Measurements from ENCODE around the gene ETV5.

The ETV5 gene

GRCh38 chr3:186057594-186057993, 51.3 kb downstream of the ETV5 start:
- H3K9me3 ChIP-seq (replicated peaks; ENCODE audit: low read length), result no peaks in the 10 kb centered on the region
- H3K9ac ChIP-seq (ENCODE audit: low read depth, low read length), result no peak overlapping the region
- no peak overlapping the region for H3K4me3 ChIP-seq (ENCODE audit: low read length)
- no peaks in the 10 kb centered on the region for H3K27me3 ChIP-seq (ENCODE audit: control insufficient read depth, insufficient read depth, low read length)
- H3K4me2 ChIP-seq (ENCODE audit: low read length), result no peak overlapping the region
- H3K36me3 ChIP-seq (ENCODE audit: insufficient read depth, low read length), result peaks cover 42% of the 10 kb centered on the region
- peaks cover 14% of the 10 kb centered on the region for H3K4me1 ChIP-seq (ENCODE audit: control insufficient read depth, insufficient read depth, low read length)

DNA sequence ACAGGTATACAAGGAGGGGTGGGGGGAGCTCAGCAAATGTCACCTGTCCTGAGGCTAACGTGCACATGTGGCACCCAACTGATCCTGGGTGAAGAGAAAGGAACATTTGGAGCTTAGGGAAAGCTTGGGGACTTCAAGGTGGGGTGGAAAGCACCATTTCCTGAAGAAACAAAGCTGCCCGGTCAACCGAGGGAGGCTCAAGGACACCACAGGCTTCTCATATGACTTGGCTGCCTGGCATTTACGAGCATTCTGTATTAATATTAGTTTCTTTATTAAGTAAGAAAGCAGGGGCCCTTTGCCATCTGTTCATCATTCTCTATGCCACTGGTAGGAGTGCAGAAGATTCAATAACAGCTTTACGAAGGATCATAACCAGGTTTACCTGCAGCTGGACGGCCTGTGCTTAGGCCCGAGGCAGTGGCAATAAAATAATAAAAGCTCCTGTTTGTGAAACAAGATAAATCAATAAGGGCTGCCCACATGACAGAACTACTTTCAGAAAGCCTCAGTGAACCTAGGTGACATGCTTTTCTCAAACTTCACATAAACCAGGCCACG, 54.0 kb downstream of the ETV5 start:
- peaks cover 52% of the 10 kb centered on the region for H3K36me3 ChIP-seq (ENCODE audit: insufficient read depth, low read length)
- no peak overlapping the region for H3K4me3 ChIP-seq (ENCODE audit: low read length)
- H3K4me1 ChIP-seq (ENCODE audit: control insufficient read depth, insufficient read depth, low read length), result peaks cover 14% of the 10 kb centered on the region
- no peaks in the 10 kb centered on the region for H3K9me3 ChIP-seq (replicated peaks; ENCODE audit: low read length)
- no peak overlapping the region for H3K9ac ChIP-seq (ENCODE audit: low read depth, low read length)
- H3K4me2 ChIP-seq (ENCODE audit: low read length), result no peak overlapping the region
- no peaks in the 10 kb centered on the region for H3K27me3 ChIP-seq (ENCODE audit: control insufficient read depth, insufficient read depth, low read length)

- H3K36me3 ChIP-seq (ENCODE audit: insufficient read depth, low read length), result peaks cover 53% of the 10 kb centered on the region
- H3K4me2 ChIP-seq (ENCODE audit: low read length), result no peak overlapping the region
- H3K4me1 ChIP-seq (ENCODE audit: control insufficient read depth, insufficient read depth, low read length), result peaks cover 14% of the 10 kb centered on the region
- H3K9me3 ChIP-seq (replicated peaks; ENCODE audit: low read length), result no peaks in the 10 kb centered on the region
- no peak overlapping the region for H3K9ac ChIP-seq (ENCODE audit: low read depth, low read length)
- no peak overlapping the region for H3K4me3 ChIP-seq (ENCODE audit: low read length)
- H3K27me3 ChIP-seq (ENCODE audit: control insufficient read depth, insufficient read depth, low read length), result no peaks in the 10 kb centered on the region
Measured at GRCh38 chr3:186053954-186054791, 54.7 kb downstream of the ETV5 start.

DNA sequence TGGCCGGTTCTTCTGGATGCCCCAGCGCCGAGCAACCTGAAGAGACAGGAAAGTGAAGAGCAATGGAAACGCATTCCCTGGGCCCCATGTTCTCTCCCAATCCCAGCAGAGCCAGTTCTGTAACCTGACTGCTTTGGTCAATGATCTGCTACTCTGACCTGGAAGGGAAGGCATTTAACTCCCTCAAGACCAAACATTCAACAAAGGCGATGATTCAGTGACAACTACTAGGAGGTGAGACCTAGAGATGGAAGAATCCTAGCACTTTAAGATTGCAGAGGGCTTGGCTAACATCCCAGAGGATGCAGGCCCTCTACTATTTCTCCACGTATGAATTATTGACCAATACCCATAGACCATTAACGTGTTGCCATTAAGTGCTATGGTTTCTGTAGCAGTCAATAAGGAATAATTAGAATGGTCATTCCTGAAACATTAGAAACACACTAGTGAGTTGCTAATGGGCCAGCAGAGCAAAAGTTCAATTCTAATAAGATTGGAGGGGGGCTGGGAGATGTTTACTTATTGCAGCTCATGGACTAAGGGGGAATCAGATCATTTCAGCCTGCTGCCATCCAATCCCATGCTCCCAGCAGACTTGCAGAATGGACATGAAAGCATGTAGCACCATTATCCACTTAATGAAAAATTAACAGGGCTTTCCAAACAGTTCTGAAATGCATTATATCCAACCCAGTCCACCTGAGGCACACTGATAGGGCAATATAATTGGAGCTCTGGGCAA, 56.6 kb downstream of the ETV5 start:
- Histone ChIP-seq H3K27me3 (ENCODE audit: control insufficient read depth, insufficient read depth, low read length) (no peaks in the 10 kb centered on the region), H3K9ac (ENCODE audit: low read depth, low read length) (no peak overlapping the region), H3K9me3 (replicated peaks; ENCODE audit: low read length) (no peaks in the 10 kb centered on the region), H3K4me1 (ENCODE audit: control insufficient read depth, insufficient read depth, low read length) (peaks cover 7% of the 10 kb centered on the region), H3K36me3 (ENCODE audit: insufficient read depth, low read length) (peaks cover 64% of the 10 kb centered on the region), H3K4me2 (ENCODE audit: low read length) (no peak overlapping the region), H3K4me3 (ENCODE audit: low read length) (no peak overlapping the region)

DNA sequence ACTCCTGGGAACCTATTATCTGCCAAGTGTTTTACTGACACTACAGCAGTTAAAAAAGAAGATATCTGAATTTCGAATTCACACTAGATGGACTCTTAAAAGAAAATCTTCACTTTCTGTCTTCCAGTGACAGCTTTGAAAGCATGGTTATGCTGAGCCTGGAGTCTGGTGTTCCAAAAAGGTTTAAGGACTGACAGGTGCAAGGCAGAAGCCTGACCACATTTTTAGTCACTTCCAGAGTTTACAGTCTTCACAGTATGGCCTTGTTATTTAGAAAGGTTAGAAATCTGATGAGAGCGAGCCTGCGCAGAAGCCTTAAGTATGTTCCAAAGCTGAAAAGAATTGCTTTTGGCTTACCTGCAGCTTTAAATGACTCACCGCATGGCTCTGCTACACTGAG, 59.9 kb downstream of the ETV5 start:
- peaks cover 65% of the 10 kb centered on the region for H3K36me3 ChIP-seq (ENCODE audit: insufficient read depth, low read length)
- no peak overlapping the region for H3K4me3 ChIP-seq (ENCODE audit: low read length)
- H3K27me3 ChIP-seq (ENCODE audit: control insufficient read depth, insufficient read depth, low read length), result no peaks in the 10 kb centered on the region
- no peak overlapping the region for H3K4me2 ChIP-seq (ENCODE audit: low read length)
- H3K4me1 ChIP-seq (ENCODE audit: control insufficient read depth, insufficient read depth, low read length), result no peaks in the 10 kb centered on the region
- H3K9ac ChIP-seq (ENCODE audit: low read depth, low read length), result no peak overlapping the region
- H3K9me3 ChIP-seq (replicated peaks; ENCODE audit: low read length), result no peaks in the 10 kb centered on the region

DNA sequence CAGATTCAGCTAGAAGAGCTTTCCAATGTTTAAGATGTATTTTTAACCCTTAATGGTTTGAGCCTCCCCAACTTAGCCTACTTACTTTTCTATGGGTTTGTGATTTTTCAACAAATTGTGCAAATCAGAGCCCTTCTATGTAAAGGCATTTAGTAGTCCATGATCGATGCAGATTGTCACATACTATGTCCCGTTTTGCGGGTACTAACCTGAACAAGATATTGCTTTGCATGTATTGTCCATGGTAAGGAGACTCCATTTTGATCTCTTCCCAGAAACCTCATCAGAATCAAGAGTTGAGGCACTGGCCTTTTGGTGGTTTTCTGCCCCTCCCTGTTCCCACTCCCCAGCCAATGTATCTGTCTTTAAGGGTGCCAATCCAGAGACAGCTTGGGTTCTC, 60.8 kb downstream of the ETV5 start:
- Histone ChIP-seq H3K4me3 (ENCODE audit: low read length) (no peak overlapping the region), H3K9me3 (replicated peaks; ENCODE audit: low read length) (no peaks in the 10 kb centered on the region), H3K27me3 (ENCODE audit: control insufficient read depth, insufficient read depth, low read length) (no peaks in the 10 kb centered on the region), H3K4me2 (ENCODE audit: low read length) (no peak overlapping the region), H3K36me3 (ENCODE audit: insufficient read depth, low read length) (peaks cover 65% of the 10 kb centered on the region), H3K4me1 (ENCODE audit: control insufficient read depth, insufficient read depth, low read length) (no peaks in the 10 kb centered on the region), H3K9ac (ENCODE audit: low read depth, low read length) (no peak overlapping the region)

- Histone ChIP-seq H3K27me3 (ENCODE audit: control insufficient read depth, insufficient read depth, low read length) (no peaks in the 10 kb centered on the region), H3K9ac (ENCODE audit: low read depth, low read length) (no peak overlapping the region), H3K4me1 (ENCODE audit: control insufficient read depth, insufficient read depth, low read length) (no peaks in the 10 kb centered on the region), H3K36me3 (ENCODE audit: insufficient read depth, low read length) (peaks cover 59% of the 10 kb centered on the region), H3K4me3 (ENCODE audit: low read length) (no peak overlapping the region), H3K4me2 (ENCODE audit: low read length) (no peak overlapping the region), H3K9me3 (replicated peaks; ENCODE audit: low read length) (no peaks in the 10 kb centered on the region)
Measured at GRCh38 chr3:186046838-186047237, 62.1 kb downstream of the ETV5 start.

- Histone ChIP-seq H3K9me3 (replicated peaks; ENCODE audit: low read length) (no peaks in the 10 kb centered on the region), H3K36me3 (ENCODE audit: insufficient read depth, low read length) (peaks cover 43% of the 10 kb centered on the region), H3K4me2 (ENCODE audit: low read length) (no peak overlapping the region), H3K4me1 (ENCODE audit: control insufficient read depth, insufficient read depth, low read length) (no peaks in the 10 kb centered on the region), H3K4me3 (ENCODE audit: low read length) (no peak overlapping the region), H3K9ac (ENCODE audit: low read depth, low read length) (no peak overlapping the region), H3K27me3 (ENCODE audit: control insufficient read depth, insufficient read depth, low read length) (no peaks in the 10 kb centered on the region)
Measured at GRCh38 chr3:186044968-186045367, 63.9 kb downstream of the ETV5 start.

DNA sequence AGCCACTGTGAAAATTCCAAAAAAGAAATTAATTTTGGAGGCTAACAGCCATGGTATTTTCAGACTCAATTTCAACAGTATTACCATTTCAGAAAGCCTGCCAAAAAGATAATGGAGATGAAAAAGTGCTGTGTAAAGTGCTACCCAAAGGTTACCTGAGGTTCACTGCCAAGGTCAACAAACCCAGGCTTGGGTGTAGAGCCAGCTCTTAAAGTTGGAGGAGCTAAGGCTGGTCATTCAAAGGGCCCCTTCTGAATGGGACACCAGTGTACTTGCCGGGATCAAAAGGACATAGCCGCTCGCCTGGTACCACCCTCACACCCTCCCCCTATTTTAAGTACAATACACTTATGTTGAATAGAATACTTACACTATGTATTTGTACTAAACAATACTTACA, 64.5 kb downstream of the ETV5 start:
- H3K4me2 ChIP-seq (ENCODE audit: low read length), result no peak overlapping the region
- H3K9me3 ChIP-seq (replicated peaks; ENCODE audit: low read length), result no peaks in the 10 kb centered on the region
- no peak overlapping the region for H3K4me3 ChIP-seq (ENCODE audit: low read length)
- peaks cover 38% of the 10 kb centered on the region for H3K36me3 ChIP-seq (ENCODE audit: insufficient read depth, low read length)
- no peaks in the 10 kb centered on the region for H3K27me3 ChIP-seq (ENCODE audit: control insufficient read depth, insufficient read depth, low read length)
- no peak overlapping the region for H3K9ac ChIP-seq (ENCODE audit: low read depth, low read length)
- H3K4me1 ChIP-seq (ENCODE audit: control insufficient read depth, insufficient read depth, low read length), result no peaks in the 10 kb centered on the region

GRCh38 chr3:186042521-186043202, 66.2 kb downstream of the ETV5 start:
- no peaks in the 10 kb centered on the region for H3K27me3 ChIP-seq (ENCODE audit: control insufficient read depth, insufficient read depth, low read length)
- peaks cover 6% of the 10 kb centered on the region for H3K9me3 ChIP-seq (replicated peaks; ENCODE audit: low read length)

GRCh38 chr3:186042036-186042435, 66.9 kb downstream of the ETV5 start:
- H3K27me3 ChIP-seq (ENCODE audit: control insufficient read depth, insufficient read depth, low read length), result no peaks in the 10 kb centered on the region
- no peaks in the 10 kb centered on the region for H3K4me1 ChIP-seq (ENCODE audit: control insufficient read depth, insufficient read depth, low read length)
- no peak overlapping the region for H3K9ac ChIP-seq (ENCODE audit: low read depth, low read length)
- H3K9me3 ChIP-seq (replicated peaks; ENCODE audit: low read length), result peaks cover 6% of the 10 kb centered on the region
- H3K4me2 ChIP-seq (ENCODE audit: low read length), result no peak overlapping the region
- peaks cover 14% of the 10 kb centered on the region for H3K36me3 ChIP-seq (ENCODE audit: insufficient read depth, low read length)
- no peak overlapping the region for H3K4me3 ChIP-seq (ENCODE audit: low read length)

More at GRCh38 chr3:186042521-186043202, 66.2 kb downstream of the ETV5 start:
- Histone ChIP-seq H3K9ac (ENCODE audit: low read depth, low read length) (no peak overlapping the region), H3K4me2 (ENCODE audit: low read length) (no peak overlapping the region), H3K36me3 (ENCODE audit: insufficient read depth, low read length) (peaks cover 21% of the 10 kb centered on the region), H3K4me1 (ENCODE audit: control insufficient read depth, insufficient read depth, low read length) (no peaks in the 10 kb centered on the region), H3K4me3 (ENCODE audit: low read length) (no peak overlapping the region)
